SK-N-SH (cell line): Measurements from ENCODE around the gene SERPINA12. TPM values are rescaled to one million over a fixed set of nuclear protein-coding genes. Genes with fewer than 3 reads are reported as not detected.

Source experiments
- CTCF ChIA-PET: fragments of 300-600, 350-600 bp; formaldehyde crosslinking; extraction: SDS; loops from one replicate; lab custom pipeline; 2021; lab: Yijun Ruan, JAX
- POLR2A ChIA-PET: fragments of 350-600 bp; sonication (Branson Sonifier 250); formaldehyde crosslinking; extraction: SDS; loops from one replicate; lab custom pipeline; 2020; ENCODE audit warnings: antibody characterized with exemption, inconsistent platforms; lab: Yijun Ruan, JAX
- DNase-seq: peaks from one replicate; pipeline ENCODE4 v3.0.0; 2012
- H2AFZ ChIP-seq: fragments of 200-600 bp; sonication (generic); 2 replicates; pipeline ENCODE4 v1.8.1; 2016; ENCODE audit warnings: antibody characterized with exemption, mild to moderate bottlenecking, low read depth
- H3F3A ChIP-seq: fragments of 200-600 bp; sonication (generic); replicated peaks from 2 replicates; pipeline ENCODE3; 2016; ENCODE audit warnings: antibody characterized with exemption, mild to moderate bottlenecking; ENCODE audit not compliant: insufficient read depth
- H3K27ac ChIP-seq, 2 experiments: fragments of 200-500 bp in 1 of 2; fragments of 200-600 bp in 1 of 2; sonication (Bioruptor generic) in 1 of 2; sonication (generic), shearing (Covaris generic) in 1 of 2; 2 replicates each; pipeline versions ENCODE4 v1.5.1 to v1.6.1; 2014 to 2016; ENCODE audit warnings: low read depth in 2 of 2, inconsistent platforms in 1 of 2, low read length in 1 of 2, mild to moderate bottlenecking in 1 of 2, mixed read lengths in 1 of 2
- H3K27me3 ChIP-seq: fragments of 200-600 bp; sonication (generic), shearing (Covaris generic); 2 replicates; pipeline ENCODE4 v1.6.1; 2016; ENCODE audit warnings: mixed run types; ENCODE audit not compliant: insufficient read depth
- H3K36me3 ChIP-seq, 2 experiments: fragments of 200-500 bp in 1 of 2; fragments of 200-600 bp in 1 of 2; sonication (Bioruptor generic) in 1 of 2; sonication (generic) in 1 of 2; replicated peaks in 1 of 2; 2 replicates each; pipeline versions ENCODE3 to v1.5.1; 2014 to 2016; ENCODE audit warnings: low read length in 1 of 2, mild to moderate bottlenecking in 1 of 2; ENCODE audit not compliant: insufficient read depth in 2 of 2, control insufficient read depth in 1 of 2
- H3K4me1 ChIP-seq, 2 experiments: fragments of 200-500 bp in 1 of 2; fragments of 200-600 bp in 1 of 2; sonication (Bioruptor generic) in 1 of 2; sonication (generic), shearing (Covaris generic) in 1 of 2; 2 replicates each; pipeline versions ENCODE4 v1.5.1 to v1.6.1; 2014 to 2016; ENCODE audit warnings: low read depth in 1 of 2, low read length in 1 of 2, mixed run types in 1 of 2; ENCODE audit not compliant: insufficient read depth in 2 of 2, control insufficient read depth in 1 of 2
- H3K4me2 ChIP-seq: fragments of 200-600 bp; sonication (generic), shearing (Covaris generic); 2 replicates; pipeline ENCODE4 v1.6.1; 2017; ENCODE audit warnings: mixed run types
- H3K4me3 ChIP-seq, 2 experiments: fragments of 200-500 bp in 1 of 2; fragments of 200-600 bp in 1 of 2; sonication (Bioruptor generic) in 1 of 2; sonication (generic), shearing (Covaris generic) in 1 of 2; 2 replicates each; pipeline versions ENCODE4 v1.5.1 to v1.8.1; 2014 to 2016; ENCODE audit warnings: low read depth in 2 of 2, inconsistent platforms in 1 of 2, low read length in 1 of 2, mild to moderate bottlenecking in 1 of 2, mixed read lengths in 1 of 2, moderate library complexity in 1 of 2
- H3K79me2 ChIP-seq: fragments of 200-600 bp; sonication (generic); 2 replicates; pipeline ENCODE4 v1.8.1; 2017; ENCODE audit warnings: mild to moderate bottlenecking; ENCODE audit not compliant: insufficient read depth
- H3K9ac ChIP-seq: fragments of 200-600 bp; sonication (generic); 2 replicates; pipeline ENCODE4 v1.6.1; 2017; ENCODE audit warnings: mixed run types
- H3K9me2 ChIP-seq: fragments of 200-600 bp; sonication (generic); 2 replicates; pipeline ENCODE4 v1.6.1; 2017; ENCODE audit warnings: mixed run types
- H3K9me3 ChIP-seq: fragments of 200-600 bp; sonication (generic); 2 replicates; pipeline ENCODE4 v1.6.1; 2017; ENCODE audit warnings: mixed run types, mild to moderate bottlenecking, moderate library complexity
- H4K20me1 ChIP-seq: fragments of 200-600 bp; sonication (generic); 2 replicates; pipeline ENCODE4 v1.6.1; 2017; ENCODE audit warnings: mild to moderate bottlenecking, mixed run types; ENCODE audit not compliant: insufficient read depth
- CTCF ChIP-seq: fragments of 200-600 bp; sonication (generic); IDR thresholded peaks from 2 replicates; pipeline ENCODE4 v1.6.1; 2017; ENCODE audit warnings: antibody characterized with exemption, mild to moderate bottlenecking, moderate library complexity
- ELF1 ChIP-seq: IDR thresholded peaks from 2 replicates; pipeline ENCODE4 v1.4.0; 2012
- EZH2phosphoT487 ChIP-seq: fragments of 200-600 bp; sonication (generic); IDR thresholded peaks from 2 replicates; pipeline ENCODE4 v1.6.1; 2017; ENCODE audit warnings: low read depth, mixed run types, mild to moderate bottlenecking, antibody characterized with exemption, moderate library complexity, borderline replicate concordance
- FOSL2 ChIP-seq: IDR thresholded peaks from 2 replicates; pipeline ENCODE4 v1.4.0; 2012; ENCODE audit warnings: low read depth, mild to moderate bottlenecking, moderate library complexity, borderline replicate concordance
- FOXM1 ChIP-seq: IDR thresholded peaks from 2 replicates; pipeline ENCODE4 v1.4.0; 2012; ENCODE audit warnings: low read depth, mild to moderate bottlenecking
- JUND ChIP-seq: IDR thresholded peaks from 2 replicates; pipeline ENCODE4 v1.4.0; 2012
- MEF2A ChIP-seq: IDR thresholded peaks from 2 replicates; pipeline ENCODE4 v1.4.0; 2012; ENCODE audit warnings: low read depth, borderline replicate concordance
- MXI1 ChIP-seq: IDR thresholded peaks from 2 replicates; pipeline ENCODE4 v1.6.1; 2012; ENCODE audit warnings: mild to moderate bottlenecking, low read depth, low read length, improper control_type of control experiment
- RFX5 ChIP-seq: IDR thresholded peaks from 2 replicates; pipeline ENCODE4 v1.6.1; 2012; ENCODE audit warnings: mild to moderate bottlenecking, improper control_type of control experiment, low read length
- RXRA ChIP-seq: IDR thresholded peaks from 2 replicates; pipeline ENCODE4 v1.4.0; 2012; ENCODE audit warnings: low read depth, mild to moderate bottlenecking, borderline replicate concordance
- SIN3A ChIP-seq: IDR thresholded peaks from 2 replicates; pipeline ENCODE4 v1.6.1; 2012; ENCODE audit warnings: low read depth, mild to moderate bottlenecking, low read length, moderate library complexity, borderline replicate concordance
- SMC3 ChIP-seq: IDR thresholded peaks from 2 replicates; pipeline ENCODE4 v1.6.1; 2012; ENCODE audit warnings: low read depth, low read length, improper control_type of control experiment
- TEAD4 ChIP-seq: IDR thresholded peaks from 2 replicates; pipeline ENCODE4 v1.4.0; 2012; ENCODE audit warnings: mild to moderate bottlenecking, borderline replicate concordance; ENCODE audit not compliant: insufficient read depth
- YY1 ChIP-seq: IDR thresholded peaks from 2 replicates; pipeline ENCODE4 v1.4.0; 2012; ENCODE audit warnings: low read depth, mild to moderate bottlenecking
- WGBS: methylation state at CpG from one replicate; pipeline ENCODE4 v1.1.6; 2017; ENCODE audit warnings: low lambda C conversion rate; 5-methylcytosine and 5-hydroxymethylcytosine counted together
- polyA plus RNA-seq, 3 experiments: library from polyadenylated mRNA; depleted of rRNA; stranded (reverse); fragments of >200 nt; gene quantifications; 2 replicates each; pipeline ENCODE4 v1.2.3, GENCODE V29; 2012
- TF ChIP-seq, protein P1 (sequence below): IDR thresholded peaks from 2 replicates; pipeline ENCODE4; 2012
- TF ChIP-seq, protein P2 (sequence below): IDR thresholded peaks from 2 replicates; pipeline ENCODE4 v1.4.0; 2012; ENCODE audit warnings: low read depth
- TF ChIP-seq, protein P3 (sequence below): fragments of 150-350 bp; IDR thresholded peaks from 2 replicates; pipeline ENCODE4 v1.6.1; 2016; ENCODE audit warnings: mild to moderate bottlenecking, low read depth, low read length
- TF ChIP-seq, protein P4 (sequence below): IDR thresholded peaks from 2 replicates; pipeline ENCODE4 v1.6.1; 2012; ENCODE audit warnings: mild to moderate bottlenecking, low read depth, low read length, moderate library complexity
- TF ChIP-seq, protein P5 (sequence below): IDR thresholded peaks from 2 replicates; pipeline ENCODE4 v1.4.0; 2012; ENCODE audit warnings: low read depth, borderline replicate concordance
- TF ChIP-seq, protein P6 (sequence below): fragments of 150-350 bp; IDR thresholded peaks from 2 replicates; pipeline ENCODE4 v1.6.1; 2017; ENCODE audit warnings: antibody characterized with exemption, low read length, low read depth, borderline replicate concordance

SERPINA12 gene
- polyA plus RNA-seq, 1 of the 3 experiments (the other 2 are of a cell fraction): not detected

DNA sequence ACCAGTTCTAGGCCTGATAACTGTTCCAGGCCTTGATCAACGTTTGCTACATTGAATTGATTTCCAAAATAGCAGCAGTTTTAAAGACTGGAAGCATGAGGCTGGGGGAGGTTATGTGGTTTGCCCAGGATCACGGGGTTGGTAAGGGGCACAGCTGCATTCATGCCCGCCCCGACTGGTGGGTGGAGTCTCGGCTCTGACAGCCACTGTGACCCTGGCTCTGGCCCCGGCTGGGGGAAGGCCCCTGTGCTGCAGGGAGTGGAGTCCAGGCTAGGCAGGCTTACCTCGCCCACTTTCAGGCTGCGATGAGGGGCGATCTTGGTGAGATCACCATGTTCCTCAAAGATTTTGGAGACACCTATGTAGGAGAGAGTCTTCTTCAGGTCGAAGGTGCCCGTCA is 19.9 kb downstream of the SERPINA12 start:
- Histone ChIP-seq H4K20me1 (no peaks in the 10 kb centered on the region), H3K9ac (no peak overlapping the region), H3K79me2 (no peaks in the 10 kb centered on the region), H3K4me2 (no peak overlapping the region), H3K4me3 (no peak overlapping the region), H3F3A (no peaks in the 10 kb centered on the region), H3K27me3 (peaks cover 23% of the 10 kb centered on the region; the same call in 1 of the 2 replicates), H3K36me3 (no peaks in the 10 kb centered on the region), H3K4me1 (peaks cover 0 to 3% of the 10 kb centered on the region in 2 experiments; a peak in 2 of 4 replicates), H3K9me3 (no peaks in the 10 kb centered on the region), H2AFZ (no peak overlapping the region), H3K27ac (no peak overlapping the region), H3K9me2 (no peaks in the 10 kb centered on the region)
- TF ChIP-seq FOXM1: no peak
- no peak for TF ChIP-seq FOSL2
- TF ChIP-seq, protein P1, sequence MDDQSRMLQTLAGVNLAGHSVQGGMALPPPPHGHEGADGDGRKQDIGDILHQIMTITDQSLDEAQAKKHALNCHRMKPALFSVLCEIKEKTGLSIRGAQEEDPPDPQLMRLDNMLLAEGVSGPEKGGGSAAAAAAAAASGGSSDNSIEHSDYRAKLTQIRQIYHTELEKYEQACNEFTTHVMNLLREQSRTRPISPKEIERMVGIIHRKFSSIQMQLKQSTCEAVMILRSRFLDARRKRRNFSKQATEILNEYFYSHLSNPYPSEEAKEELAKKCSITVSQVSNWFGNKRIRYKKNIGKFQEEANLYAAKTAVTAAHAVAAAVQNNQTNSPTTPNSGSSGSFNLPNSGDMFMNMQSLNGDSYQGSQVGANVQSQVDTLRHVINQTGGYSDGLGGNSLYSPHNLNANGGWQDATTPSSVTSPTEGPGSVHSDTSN: no peak
- TF ChIP-seq SMC3: no peak
- TF ChIP-seq, protein P2, sequence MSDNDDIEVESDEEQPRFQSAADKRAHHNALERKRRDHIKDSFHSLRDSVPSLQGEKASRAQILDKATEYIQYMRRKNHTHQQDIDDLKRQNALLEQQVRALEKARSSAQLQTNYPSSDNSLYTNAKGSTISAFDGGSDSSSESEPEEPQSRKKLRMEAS: no peak
- TF ChIP-seq, protein P3, sequence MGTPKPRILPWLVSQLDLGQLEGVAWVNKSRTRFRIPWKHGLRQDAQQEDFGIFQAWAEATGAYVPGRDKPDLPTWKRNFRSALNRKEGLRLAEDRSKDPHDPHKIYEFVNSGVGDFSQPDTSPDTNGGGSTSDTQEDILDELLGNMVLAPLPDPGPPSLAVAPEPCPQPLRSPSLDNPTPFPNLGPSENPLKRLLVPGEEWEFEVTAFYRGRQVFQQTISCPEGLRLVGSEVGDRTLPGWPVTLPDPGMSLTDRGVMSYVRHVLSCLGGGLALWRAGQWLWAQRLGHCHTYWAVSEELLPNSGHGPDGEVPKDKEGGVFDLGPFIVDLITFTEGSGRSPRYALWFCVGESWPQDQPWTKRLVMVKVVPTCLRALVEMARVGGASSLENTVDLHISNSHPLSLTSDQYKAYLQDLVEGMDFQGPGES: no peak
- no peak for TF ChIP-seq RXRA
- TF ChIP-seq, protein P4, sequence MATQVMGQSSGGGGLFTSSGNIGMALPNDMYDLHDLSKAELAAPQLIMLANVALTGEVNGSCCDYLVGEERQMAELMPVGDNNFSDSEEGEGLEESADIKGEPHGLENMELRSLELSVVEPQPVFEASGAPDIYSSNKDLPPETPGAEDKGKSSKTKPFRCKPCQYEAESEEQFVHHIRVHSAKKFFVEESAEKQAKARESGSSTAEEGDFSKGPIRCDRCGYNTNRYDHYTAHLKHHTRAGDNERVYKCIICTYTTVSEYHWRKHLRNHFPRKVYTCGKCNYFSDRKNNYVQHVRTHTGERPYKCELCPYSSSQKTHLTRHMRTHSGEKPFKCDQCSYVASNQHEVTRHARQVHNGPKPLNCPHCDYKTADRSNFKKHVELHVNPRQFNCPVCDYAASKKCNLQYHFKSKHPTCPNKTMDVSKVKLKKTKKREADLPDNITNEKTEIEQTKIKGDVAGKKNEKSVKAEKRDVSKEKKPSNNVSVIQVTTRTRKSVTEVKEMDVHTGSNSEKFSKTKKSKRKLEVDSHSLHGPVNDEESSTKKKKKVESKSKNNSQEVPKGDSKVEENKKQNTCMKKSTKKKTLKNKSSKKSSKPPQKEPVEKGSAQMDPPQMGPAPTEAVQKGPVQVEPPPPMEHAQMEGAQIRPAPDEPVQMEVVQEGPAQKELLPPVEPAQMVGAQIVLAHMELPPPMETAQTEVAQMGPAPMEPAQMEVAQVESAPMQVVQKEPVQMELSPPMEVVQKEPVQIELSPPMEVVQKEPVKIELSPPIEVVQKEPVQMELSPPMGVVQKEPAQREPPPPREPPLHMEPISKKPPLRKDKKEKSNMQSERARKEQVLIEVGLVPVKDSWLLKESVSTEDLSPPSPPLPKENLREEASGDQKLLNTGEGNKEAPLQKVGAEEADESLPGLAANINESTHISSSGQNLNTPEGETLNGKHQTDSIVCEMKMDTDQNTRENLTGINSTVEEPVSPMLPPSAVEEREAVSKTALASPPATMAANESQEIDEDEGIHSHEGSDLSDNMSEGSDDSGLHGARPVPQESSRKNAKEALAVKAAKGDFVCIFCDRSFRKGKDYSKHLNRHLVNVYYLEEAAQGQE: no peak
- no peak for TF ChIP-seq MXI1
- no peak for TF ChIP-seq EZH2phosphoT487
- TF ChIP-seq, protein P5, sequence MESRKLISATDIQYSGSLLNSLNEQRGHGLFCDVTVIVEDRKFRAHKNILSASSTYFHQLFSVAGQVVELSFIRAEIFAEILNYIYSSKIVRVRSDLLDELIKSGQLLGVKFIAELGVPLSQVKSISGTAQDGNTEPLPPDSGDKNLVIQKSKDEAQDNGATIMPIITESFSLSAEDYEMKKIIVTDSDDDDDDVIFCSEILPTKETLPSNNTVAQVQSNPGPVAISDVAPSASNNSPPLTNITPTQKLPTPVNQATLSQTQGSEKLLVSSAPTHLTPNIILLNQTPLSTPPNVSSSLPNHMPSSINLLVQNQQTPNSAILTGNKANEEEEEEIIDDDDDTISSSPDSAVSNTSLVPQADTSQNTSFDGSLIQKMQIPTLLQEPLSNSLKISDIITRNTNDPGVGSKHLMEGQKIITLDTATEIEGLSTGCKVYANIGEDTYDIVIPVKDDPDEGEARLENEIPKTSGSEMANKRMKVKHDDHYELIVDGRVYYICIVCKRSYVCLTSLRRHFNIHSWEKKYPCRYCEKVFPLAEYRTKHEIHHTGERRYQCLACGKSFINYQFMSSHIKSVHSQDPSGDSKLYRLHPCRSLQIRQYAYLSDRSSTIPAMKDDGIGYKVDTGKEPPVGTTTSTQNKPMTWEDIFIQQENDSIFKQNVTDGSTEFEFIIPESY: no peak
- TF ChIP-seq YY1: no peak
- TF ChIP-seq JUND: no peak
- no peak for TF ChIP-seq TEAD4
- TF ChIP-seq MEF2A: no peak
- no peak for TF ChIP-seq RFX5
- TF ChIP-seq, protein P6, sequence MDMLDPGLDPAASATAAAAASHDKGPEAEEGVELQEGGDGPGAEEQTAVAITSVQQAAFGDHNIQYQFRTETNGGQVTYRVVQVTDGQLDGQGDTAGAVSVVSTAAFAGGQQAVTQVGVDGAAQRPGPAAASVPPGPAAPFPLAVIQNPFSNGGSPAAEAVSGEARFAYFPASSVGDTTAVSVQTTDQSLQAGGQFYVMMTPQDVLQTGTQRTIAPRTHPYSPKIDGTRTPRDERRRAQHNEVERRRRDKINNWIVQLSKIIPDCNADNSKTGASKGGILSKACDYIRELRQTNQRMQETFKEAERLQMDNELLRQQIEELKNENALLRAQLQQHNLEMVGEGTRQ: no peak
- no peak for TF ChIP-seq SIN3A
- no peak for TF ChIP-seq CTCF
- TF ChIP-seq ELF1: no peak
- ChIA-PET CTCF (interaction anchor here (1.1 kb wide), 1 partner anchor 61 kb away, joined by 3 read pairs; no protein-coding TSS in a partner anchor), POLR2A (no interaction called here)
- DNase-seq: no peak
- WGBS: 13% methylated on average over 4 of the region's 11 CpGs
